Chondrocyte (in vitro differentiated cells): Measurements from ENCODE around the gene SKIC8. TPM values are rescaled to one million over a fixed set of nuclear protein-coding genes. Genes with fewer than 3 reads are reported as not detected.

Experiments
- DNase-seq: peaks from one replicate; pipeline ENCODE4 v3.0.0; 2021; ENCODE audit warnings: mixed read lengths, low spot score
- H3K27ac Mint-ChIP-seq: one replicate; pipeline ENCODE4 v1.8.0; 2021; ENCODE audit warnings: mild to moderate bottlenecking, moderate library complexity, mixed read lengths; ENCODE audit not compliant: unreplicated experiment
- H3K27me3 Mint-ChIP-seq: 2 replicates; pipeline ENCODE4 v1.8.0; 2021; ENCODE audit warnings: low read depth, mixed read lengths
- H3K36me3 Mint-ChIP-seq: 2 replicates; pipeline ENCODE4 v1.8.0; 2021; ENCODE audit warnings: low read depth, mixed read lengths
- H3K4me1 Mint-ChIP-seq: 2 replicates; pipeline ENCODE4 v1.8.0; 2021; ENCODE audit warnings: low read depth, mild to moderate bottlenecking, mixed read lengths
- H3K4me3 Mint-ChIP-seq: one replicate; pipeline ENCODE4 v1.8.0; 2021; ENCODE audit warnings: mild to moderate bottlenecking, moderate library complexity, mixed read lengths; ENCODE audit not compliant: unreplicated experiment
- H3K9me3 Mint-ChIP-seq: 2 replicates; pipeline ENCODE4 v1.8.0; 2021; ENCODE audit warnings: low read depth, mixed read lengths
- total RNA-seq: library from RNA; stranded (reverse); gene quantifications from 3 replicates; pipeline ENCODE4 v1.2.1, GENCODE V29; 2021
- TF ChIP-seq, protein P1 (sequence below): fragments of 200-600 bp; sonication (generic); IDR thresholded peaks from 2 replicates; pipeline ENCODE4 v1.5.0; 2021; ENCODE audit warnings: antibody characterized with exemption, mild to moderate bottlenecking, moderate library complexity

SKIC8 gene
- total RNA-seq, 1 donor from 2014 or later = 35.1 TPM

DNA sequence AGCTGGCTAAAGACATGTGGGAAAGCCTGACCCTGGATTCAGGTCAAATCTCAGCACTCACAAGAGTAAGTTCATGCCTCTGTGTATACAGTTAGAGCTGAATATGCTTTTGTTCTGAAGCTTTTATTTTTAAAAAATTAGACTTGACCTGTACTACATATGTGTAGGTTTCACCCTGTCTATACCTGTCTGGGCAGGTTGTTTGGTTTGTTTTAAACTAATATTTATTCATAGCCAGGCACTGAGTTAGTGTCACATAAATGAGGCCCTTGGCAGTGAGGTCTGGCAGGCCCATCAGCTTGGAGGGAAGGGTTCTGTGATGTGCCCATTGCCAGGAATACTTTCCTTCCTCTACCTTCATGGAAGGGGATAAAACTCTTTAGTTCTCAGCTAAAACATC, 33.2 kb downstream of the SKIC8 start:
- Mint-ChIP-seq H3K9me3 (no peaks in the 10 kb centered on the region), H3K27me3 (peaks cover 2% of the 10 kb centered on the region), H3K36me3 (no peaks in the 10 kb centered on the region), H3K4me3 (no peak overlapping the region), H3K27ac (peak overlapping the region; percentile 36), H3K4me1 (peaks cover 14% of the 10 kb centered on the region)
- TF ChIP-seq, protein P1, sequence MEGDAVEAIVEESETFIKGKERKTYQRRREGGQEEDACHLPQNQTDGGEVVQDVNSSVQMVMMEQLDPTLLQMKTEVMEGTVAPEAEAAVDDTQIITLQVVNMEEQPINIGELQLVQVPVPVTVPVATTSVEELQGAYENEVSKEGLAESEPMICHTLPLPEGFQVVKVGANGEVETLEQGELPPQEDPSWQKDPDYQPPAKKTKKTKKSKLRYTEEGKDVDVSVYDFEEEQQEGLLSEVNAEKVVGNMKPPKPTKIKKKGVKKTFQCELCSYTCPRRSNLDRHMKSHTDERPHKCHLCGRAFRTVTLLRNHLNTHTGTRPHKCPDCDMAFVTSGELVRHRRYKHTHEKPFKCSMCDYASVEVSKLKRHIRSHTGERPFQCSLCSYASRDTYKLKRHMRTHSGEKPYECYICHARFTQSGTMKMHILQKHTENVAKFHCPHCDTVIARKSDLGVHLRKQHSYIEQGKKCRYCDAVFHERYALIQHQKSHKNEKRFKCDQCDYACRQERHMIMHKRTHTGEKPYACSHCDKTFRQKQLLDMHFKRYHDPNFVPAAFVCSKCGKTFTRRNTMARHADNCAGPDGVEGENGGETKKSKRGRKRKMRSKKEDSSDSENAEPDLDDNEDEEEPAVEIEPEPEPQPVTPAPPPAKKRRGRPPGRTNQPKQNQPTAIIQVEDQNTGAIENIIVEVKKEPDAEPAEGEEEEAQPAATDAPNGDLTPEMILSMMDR = no peak
- DNase-seq = no peak

DNA sequence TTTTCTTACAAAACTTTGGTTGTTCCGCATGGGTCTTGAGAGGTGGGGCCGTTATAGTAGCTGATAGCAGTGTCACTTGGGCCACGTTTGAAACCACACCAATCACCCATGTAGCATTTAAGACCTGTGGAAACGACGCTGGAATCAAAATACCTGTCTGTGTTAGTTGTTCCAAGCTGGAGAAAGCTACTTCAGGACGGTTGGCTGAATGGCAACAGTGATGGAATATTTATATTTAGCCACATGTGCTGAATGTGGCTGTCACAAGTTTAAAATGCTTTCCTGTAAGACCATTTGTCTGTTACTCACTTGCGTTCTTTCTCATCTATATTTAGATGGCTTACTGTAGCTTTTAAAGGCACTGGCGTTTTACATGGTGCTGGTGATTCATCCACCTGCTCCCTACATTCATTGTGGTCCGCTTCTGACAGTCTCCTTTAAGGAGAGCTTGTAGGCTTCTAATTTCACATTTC, 33.6 kb downstream of the SKIC8 start:
- Mint-ChIP-seq H3K4me3 (no peak overlapping the region), H3K27me3 (peaks cover 2% of the 10 kb centered on the region), H3K27ac (peak overlapping the region; percentile 88), H3K4me1 (peaks cover 13% of the 10 kb centered on the region), H3K36me3 (no peaks in the 10 kb centered on the region), H3K9me3 (no peaks in the 10 kb centered on the region)
- DNase-seq = no peak
- TF ChIP-seq, protein P1 = no peak

DNA sequence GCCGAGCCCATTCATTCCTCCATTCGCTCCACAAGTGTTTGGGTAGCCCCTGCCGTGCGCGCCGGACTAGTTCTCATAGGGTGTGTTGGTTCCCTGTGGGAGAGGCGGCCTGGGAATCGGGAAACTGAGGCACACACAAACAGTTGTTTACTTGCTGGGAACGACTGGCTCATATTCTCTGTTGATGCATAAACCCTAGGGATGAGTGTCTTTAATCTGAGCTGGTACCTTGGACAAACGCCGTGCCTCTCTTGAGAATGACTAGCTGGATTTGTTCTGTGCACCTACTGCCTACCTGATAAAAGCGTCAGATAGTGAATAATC, 34.3 kb downstream of the SKIC8 start:
- peak overlapping the region; percentile 88 for H3K27ac Mint-ChIP-seq
- no peaks in the 10 kb centered on the region for H3K9me3 Mint-ChIP-seq
- peaks cover under 1% of the 10 kb centered on the region for H3K27me3 Mint-ChIP-seq
- DNase-seq = no peak
- H3K36me3 Mint-ChIP-seq = no peaks in the 10 kb centered on the region
- TF ChIP-seq, protein P1 = no peak
- peaks cover 12% of the 10 kb centered on the region for H3K4me1 Mint-ChIP-seq
- H3K4me3 Mint-ChIP-seq = no peak overlapping the region

DNA sequence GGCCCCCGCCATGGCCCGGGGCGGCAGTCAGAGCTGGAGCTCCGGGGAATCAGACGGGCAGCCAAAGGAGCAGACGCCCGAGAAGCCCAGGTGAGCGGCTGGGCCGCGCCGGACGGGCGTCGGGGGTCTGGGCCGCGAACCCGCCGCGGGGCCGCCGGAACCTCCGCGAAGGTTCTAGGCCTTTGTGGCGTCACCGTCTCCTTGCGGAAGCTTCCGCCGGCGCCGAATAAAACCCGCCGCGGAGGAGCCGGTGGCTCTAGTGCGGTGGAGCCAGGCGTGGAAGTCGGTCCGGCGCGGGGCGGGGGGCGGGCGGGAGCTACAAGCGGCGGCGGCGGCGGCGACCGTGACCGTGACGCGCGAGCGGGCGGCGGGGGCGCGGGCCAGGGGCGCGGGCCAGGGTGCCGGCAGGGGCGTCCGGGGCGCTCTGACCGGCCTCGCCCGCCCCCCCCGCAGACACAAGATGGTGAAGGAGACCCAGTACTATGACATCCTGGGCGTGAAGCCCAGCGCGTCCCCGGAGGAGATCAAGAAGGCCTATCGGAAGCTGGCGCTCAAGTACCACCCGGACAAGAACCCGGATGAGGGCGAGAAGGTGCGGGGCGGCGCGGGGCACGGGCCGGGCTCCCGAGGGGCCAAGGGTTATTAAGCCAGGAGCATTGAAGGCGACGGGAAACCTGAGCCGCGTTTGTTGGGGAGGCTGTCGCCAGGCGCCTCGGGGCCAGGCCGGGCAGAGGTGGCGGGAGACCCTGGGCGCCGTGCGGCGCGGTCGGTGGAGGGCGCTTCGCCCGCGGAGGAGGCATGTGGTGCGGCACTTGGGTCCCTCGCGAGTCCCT, 34.9 kb downstream of the SKIC8 start, which contains the start of gene DNAJA4:
TSS of gene DNAJA4 (plus strand) at position 259 of the 833 bp plus-strand sequence. CDS start at position 461, 202 bp downstream.
- no peak for DNase-seq

DNA sequence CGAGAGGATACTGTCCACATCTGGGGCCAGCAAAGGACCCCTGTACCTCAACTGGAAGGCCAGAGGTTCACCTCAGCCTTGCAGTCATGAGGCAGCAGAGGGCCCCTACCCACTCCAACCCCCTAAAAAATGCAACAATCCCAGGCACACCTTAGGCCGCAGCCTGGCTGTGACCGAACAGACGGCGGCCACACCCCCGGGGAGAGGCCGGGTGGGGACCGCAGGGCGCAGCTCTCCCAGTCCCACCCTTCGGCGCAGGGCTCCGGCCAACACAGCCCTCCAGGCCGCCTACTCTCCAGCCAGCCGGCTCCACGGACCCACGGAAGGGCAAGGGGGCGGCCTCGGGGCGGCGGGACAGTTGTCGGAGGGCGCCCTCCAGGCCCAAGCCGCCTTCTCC, 35.5 kb downstream of the SKIC8 start:
- Mint-ChIP-seq H3K27me3 (no peaks in the 10 kb centered on the region), H3K4me1 (peaks cover 12% of the 10 kb centered on the region), H3K27ac (no peak overlapping the region), H3K36me3 (no peaks in the 10 kb centered on the region), H3K4me3 (no peak overlapping the region), H3K9me3 (no peaks in the 10 kb centered on the region)
- TF ChIP-seq, protein P1 = no peak
- no peak for DNase-seq

More for the DNA sequence above, 34.9 kb downstream of the SKIC8 start, which contains the start of gene DNAJA4:
- Mint-ChIP-seq H3K4me3 (no peak within 1 kb of the TSS), H3K9me3 (no peaks in the 10 kb centered on the region), H3K36me3 (no peaks in the 10 kb centered on the region), H3K4me1 (peaks cover 12% of the 10 kb centered on the region), H3K27ac (peak within 1 kb of the TSS; percentile 88), H3K27me3 (no peaks in the 10 kb centered on the region)
- TF ChIP-seq, protein P1 = no peak
